Gastroesophageal sphincter (tissue), 4 donors: ENCODE measurements around the gene DNAJC11. TPM values are rescaled to one million over a fixed set of nuclear protein-coding genes. Genes with fewer than 3 reads are reported as not detected.
"Not testable (repeated sequence)": the region's sequence is repeated elsewhere in the genome, so short reads cannot be mapped to it uniquely, and the experiment has no call there.

ENCODE experiments used
- ATAC-seq: fragments of 150-250 bp; one replicate; pipeline ENCODE4 v1.9.1; 2016; ENCODE audit warnings: mild to moderate bottlenecking, moderate library complexity
- H3K27ac ChIP-seq, 4 donors: fragments of 200-600 bp; sonication (generic) in 3 of 4; 1 replicate in 3 of 4; 2 replicates in 1 of 4; pipeline ENCODE4 v1.5.1; 2016 to 2019
- H3K27me3 ChIP-seq: fragments of 200-600 bp; sonication (generic); one replicate; pipeline ENCODE4 v1.5.1; 2019
- H3K36me3 ChIP-seq, 2 donors: fragments of 200-600 bp; sonication (generic); one replicate each; pipeline ENCODE4 v1.5.1; 2019; ENCODE audit warnings: control low read depth in 1 of 2
- H3K4me1 ChIP-seq, 3 donors: fragments of 200-600 bp; sonication (generic); 1 replicate in 2 of 3; 2 replicates in 1 of 3; pipeline ENCODE4 v1.5.1; 2016 to 2019; ENCODE audit warnings: control low read depth in 2 of 3
- H3K4me3 ChIP-seq, 2 donors: fragments of 200-600 bp; sonication (generic); one replicate each; pipeline ENCODE4 v1.5.1; 2019; ENCODE audit warnings: mild to moderate bottlenecking in 1 of 2, moderate library complexity in 1 of 2
- H3K9me3 ChIP-seq, 3 donors: fragments of 200-600 bp; sonication (generic); one replicate each; pipeline ENCODE4 v1.5.1; 2017 to 2019; ENCODE audit warnings: control low read depth in 2 of 3
- EP300 ChIP-seq: sonication (generic); formaldehyde crosslinking; IDR thresholded peaks from one replicate; pipeline ENCODE4 v1.6.1; 2017; ENCODE audit warnings: antibody characterized with exemption, mild to moderate bottlenecking
- POLR2A ChIP-seq, 2 donors: fragments of 450-650 bp; IDR thresholded peaks; one replicate each; pipeline ENCODE4 v1.6.1; 2017; ENCODE audit warnings: antibody characterized with exemption in 2 of 2, mild to moderate bottlenecking in 2 of 2, moderate library complexity in 1 of 2
- POLR2AphosphoS5 ChIP-seq: sonication (generic); formaldehyde crosslinking; IDR thresholded peaks from one replicate; pipeline ENCODE4 v1.6.1; 2017; ENCODE audit warnings: antibody characterized with exemption
- WGBS, 2 donors: methylation state at CpG; one replicate each; pipeline ENCODE4 v1.1.5; 2018; ENCODE audit warnings: low coverage in 1 of 2; 5-methylcytosine and 5-hydroxymethylcytosine counted together
- total RNA-seq, 4 donors: library from RNA; depleted of rRNA; stranded (reverse); fragments of >200 nt; gene quantifications; one replicate each; pipeline ENCODE4 v1.1.0, GENCODE V29; 2016
- TF ChIP-seq, protein P1 (sequence below), 4 experiments: fragments of 200-600 bp in 2 of 4; fragments of 450-650 bp in 2 of 4; sonication (generic) in 1 of 4; IDR thresholded peaks; one replicate each; pipeline ENCODE4 v1.5.1; 2017 to 2019; ENCODE audit warnings: antibody characterized with exemption in 4 of 4, mild to moderate bottlenecking in 2 of 4, moderate library complexity in 2 of 4

DNAJC11 gene
- total RNA-seq, 4 donors from 2014 or later = 20.9 to 51.7 (median 30.8) TPM

DNA sequence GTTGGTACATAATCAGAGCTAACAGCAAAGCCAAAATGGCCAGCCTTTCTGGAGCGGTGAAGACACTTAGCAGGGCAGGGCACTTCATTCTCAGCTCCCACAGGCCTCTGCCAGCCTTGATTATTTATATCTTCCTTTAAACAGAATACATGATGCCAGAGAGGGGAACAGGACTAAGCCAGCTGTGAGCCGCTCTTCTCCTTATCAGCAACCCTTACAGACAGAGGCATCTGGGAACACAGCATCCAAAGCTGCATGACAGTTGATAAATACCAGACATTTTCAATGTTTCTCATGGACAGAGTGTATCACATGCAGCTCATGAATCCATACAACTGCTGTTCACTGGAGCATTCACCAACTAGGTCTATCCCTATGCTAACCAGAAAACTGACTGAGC, 29.1 kb downstream of the DNAJC11 start:
- H3K27ac ChIP-seq = no peak overlapping the region
- no peak for ATAC-seq
- WGBS, 2 donors = 54 to 100% methylated on average over 1 to 2 of the region's 2 CpGs

GRCh38 chr1:6668503-6668902, 33.1 kb downstream of the DNAJC11 start:
- Histone ChIP-seq H3K4me1 (no peaks in the 10 kb centered on the region), H3K36me3 (peaks cover 0 to 56% of the 10 kb centered on the region in 2 donors), H3K9me3 (no peaks in the 10 kb centered on the region), H3K4me3 (no peak overlapping the region), H3K27ac (no peak overlapping the region), H3K27me3 (no peaks in the 10 kb centered on the region)
- 87 to 91% methylated on average over 5 to 7 of the region's 9 CpGs for WGBS, 2 donors
- TF ChIP-seq POLR2AphosphoS5 (no peak), POLR2A (IDR thresholded peaks at IDR 0.05) (no peak), EP300 (no peak)
- TF ChIP-seq, protein P1, sequence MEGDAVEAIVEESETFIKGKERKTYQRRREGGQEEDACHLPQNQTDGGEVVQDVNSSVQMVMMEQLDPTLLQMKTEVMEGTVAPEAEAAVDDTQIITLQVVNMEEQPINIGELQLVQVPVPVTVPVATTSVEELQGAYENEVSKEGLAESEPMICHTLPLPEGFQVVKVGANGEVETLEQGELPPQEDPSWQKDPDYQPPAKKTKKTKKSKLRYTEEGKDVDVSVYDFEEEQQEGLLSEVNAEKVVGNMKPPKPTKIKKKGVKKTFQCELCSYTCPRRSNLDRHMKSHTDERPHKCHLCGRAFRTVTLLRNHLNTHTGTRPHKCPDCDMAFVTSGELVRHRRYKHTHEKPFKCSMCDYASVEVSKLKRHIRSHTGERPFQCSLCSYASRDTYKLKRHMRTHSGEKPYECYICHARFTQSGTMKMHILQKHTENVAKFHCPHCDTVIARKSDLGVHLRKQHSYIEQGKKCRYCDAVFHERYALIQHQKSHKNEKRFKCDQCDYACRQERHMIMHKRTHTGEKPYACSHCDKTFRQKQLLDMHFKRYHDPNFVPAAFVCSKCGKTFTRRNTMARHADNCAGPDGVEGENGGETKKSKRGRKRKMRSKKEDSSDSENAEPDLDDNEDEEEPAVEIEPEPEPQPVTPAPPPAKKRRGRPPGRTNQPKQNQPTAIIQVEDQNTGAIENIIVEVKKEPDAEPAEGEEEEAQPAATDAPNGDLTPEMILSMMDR (IDR thresholded peaks at IDR 0.05) = no peak
- ATAC-seq = no peak

More for the DNA sequence above, 29.1 kb downstream of the DNAJC11 start:
- Histone ChIP-seq H3K9me3 (no peaks in the 10 kb centered on the region), H3K4me1 (no peaks in the 10 kb centered on the region), H3K36me3 (peaks cover 0 to 59% of the 10 kb centered on the region in 2 donors), H3K4me3 (no peak overlapping the region), H3K27me3 (no peaks in the 10 kb centered on the region)
- TF ChIP-seq POLR2A (IDR thresholded peaks at IDR 0.05) (no peak), EP300 (no peak), POLR2AphosphoS5 (no peak)
- TF ChIP-seq, protein P1 (IDR thresholded peaks at IDR 0.05) = no peak

DNA sequence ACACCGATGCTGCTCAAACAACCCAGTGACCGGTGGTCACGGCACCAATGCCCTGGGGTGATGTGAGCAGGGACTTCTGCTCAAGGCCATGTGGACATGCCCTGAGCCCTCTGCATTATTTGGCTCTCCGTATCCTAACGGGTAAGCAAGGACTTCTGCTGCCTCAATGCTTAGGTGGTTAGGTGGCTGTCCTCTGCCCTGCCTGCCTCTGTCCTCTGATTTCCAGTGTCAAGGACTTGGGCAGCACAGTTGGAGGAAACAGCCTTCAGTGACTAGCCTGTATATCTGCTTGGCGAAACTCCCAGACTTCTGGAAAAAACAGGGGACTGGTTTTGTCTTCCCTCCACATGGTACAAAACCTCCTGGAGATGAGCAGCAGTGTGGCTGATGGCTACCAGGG, 34.5 kb downstream of the DNAJC11 start:
- WGBS, 2 donors = 94% methylated on average over 3 of the region's 6 CpGs; no CpG with 5 or more reads in 1 of the 2 donors
- Histone ChIP-seq H3K4me3 (no peak overlapping the region), H3K4me1 (no peaks in the 10 kb centered on the region), H3K36me3 (peaks cover 0 to 64% of the 10 kb centered on the region in 2 donors), H3K27me3 (no peaks in the 10 kb centered on the region), H3K9me3 (no peaks in the 10 kb centered on the region), H3K27ac (no peak overlapping the region)
- TF ChIP-seq POLR2AphosphoS5 (no peak), POLR2A (IDR thresholded peaks at IDR 0.05) (no peak), EP300 (no peak)
- TF ChIP-seq, protein P1 (IDR thresholded peaks at IDR 0.05) = no peak
- no peak for ATAC-seq

GRCh38 chr1:6666696-6667095, 34.9 kb downstream of the DNAJC11 start:
- H3K4me3 ChIP-seq = no peak overlapping the region
- no peak for ATAC-seq
- H3K27ac ChIP-seq = no peak overlapping the region
- H3K9me3 ChIP-seq = no peaks in the 10 kb centered on the region
- H3K4me1 ChIP-seq = no peaks in the 10 kb centered on the region
- peaks cover 0 to 64% of the 10 kb centered on the region in 2 donors for H3K36me3 ChIP-seq
- TF ChIP-seq EP300 (no peak), POLR2A (IDR thresholded peaks at IDR 0.05) (no peak), POLR2AphosphoS5 (no peak)
- TF ChIP-seq, protein P1 (IDR thresholded peaks at IDR 0.05) = no peak
- H3K27me3 ChIP-seq = no peaks in the 10 kb centered on the region
- WGBS, 2 donors = 86 to 95% methylated on average over 2 to 5 of the region's 5 CpGs

DNA sequence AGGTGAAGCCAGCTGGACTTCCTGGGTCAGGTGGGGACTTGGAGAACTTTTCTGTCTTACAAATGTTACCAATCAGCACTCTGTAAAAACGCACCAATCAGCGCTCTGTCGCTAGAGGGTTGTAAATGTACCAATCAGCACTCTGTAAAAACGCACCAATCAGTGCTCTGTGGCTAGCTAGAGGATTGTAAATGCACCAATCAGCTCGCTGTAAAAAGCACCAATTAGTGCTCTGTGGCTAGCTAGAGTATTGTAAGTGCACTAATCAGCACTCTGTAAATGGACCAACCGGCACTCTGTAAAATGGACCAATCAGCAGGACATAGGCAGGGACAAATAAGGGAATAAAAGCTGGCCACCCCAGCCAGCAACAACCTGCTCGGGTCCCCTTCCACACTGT, 39.1 kb downstream of the DNAJC11 start:
- not testable (repeated sequence) for H3K27ac ChIP-seq, H3K4me1 ChIP-seq, H3K4me3 ChIP-seq, H3K9me3 ChIP-seq, ATAC-seq, H3K27me3 ChIP-seq
- WGBS, 2 donors = 88 to 100% methylated on average over 1 to 7 of the region's 7 CpGs
- H3K36me3 ChIP-seq = peaks cover 0 to 50% of the 10 kb centered on the region in 2 donors
